ENCODE measurements around the gene DEK.

- no peak for TF ChIP-seq CTCF (IDR thresholded peaks at IDR 0.05)
- TF ChIP-seq POLR2A (IDR thresholded peaks at IDR 0.05): no peak
Measured at GRCh38 chr6:18216411-18216810, 47.9 kb downstream of the DEK start.
